WERI-Rb-1 (cell line): ENCODE results near the gene BMP15.

Experiments
- DNase-seq: peaks from one replicate; pipeline ENCODE4 v3.0.0-alpha.2; 2020
- H3K27ac ChIP-seq: fragments of 250-450 bp; sonication (Bioruptor Pico); 2 replicates; pipeline ENCODE4 v1.5.1; 2020; ENCODE audit warnings: mild to moderate bottlenecking, moderate library complexity
- H3K27me3 ChIP-seq: fragments of 250-450 bp; sonication (Bioruptor Pico); 2 replicates; pipeline ENCODE4 v1.5.1; 2021; ENCODE audit warnings: mild to moderate bottlenecking, low read depth, moderate library complexity; ENCODE audit not compliant: insufficient read depth, severe bottlenecking
- H3K36me3 ChIP-seq: fragments of 250-450 bp; sonication (Bioruptor Pico); 2 replicates; pipeline ENCODE4 v1.5.1; 2020; ENCODE audit warnings: mild to moderate bottlenecking, moderate library complexity
- H3K4me3 ChIP-seq: 2 replicates; pipeline ENCODE4 v1.5.1; 2011; ENCODE audit warnings: low read depth, mild to moderate bottlenecking, control low read depth, low read length
- H3K9me3 ChIP-seq: fragments of 250-450 bp; sonication (Bioruptor Pico); 2 replicates; pipeline ENCODE4 v1.5.1; 2021; ENCODE audit warnings: mild to moderate bottlenecking, moderate library complexity; ENCODE audit not compliant: severe bottlenecking
- CTCF ChIP-seq: IDR thresholded peaks from 2 replicates; pipeline ENCODE4 v1.5.1; 2011; ENCODE audit warnings: low read depth, mild to moderate bottlenecking, control low read depth, inconsistent platforms, low read length

The BMP15 gene

GRCh38 chrX:50905334-50905733, 5.2 kb upstream of the BMP15 start:
- Histone ChIP-seq H3K36me3 (no peaks in the 10 kb centered on the region), H3K9me3 (no peaks in the 10 kb centered on the region), H3K4me3 (no peak overlapping the region), H3K27me3 (peaks cover 29% of the 10 kb centered on the region), H3K27ac (no peak overlapping the region)
- DNase-seq = no peak
- peak; percentile 16; the same call in 1 of the 2 replicates for TF ChIP-seq CTCF

- Histone ChIP-seq H3K9me3 (no peaks in the 10 kb centered on the region), H3K27me3 (peaks cover 21% of the 10 kb centered on the region), H3K36me3 (no peaks in the 10 kb centered on the region), H3K27ac (no peak overlapping the region), H3K4me3 (no peak overlapping the region)
- no peak for DNase-seq
- TF ChIP-seq CTCF = no peak
Measured at GRCh38 chrX:50913520-50913919, 3.0 kb downstream of the BMP15 start.

GRCh38 chrX:50920132-50920531, 9.6 kb downstream of the BMP15 start:
- Histone ChIP-seq H3K27ac (no peak overlapping the region), H3K4me3 (no peak overlapping the region), H3K36me3 (no peaks in the 10 kb centered on the region), H3K27me3 (peaks cover 9% of the 10 kb centered on the region), H3K9me3 (no peaks in the 10 kb centered on the region)
- 0 out of 2 replicates have a peak, but pooled peaks have one; percentile 5 for TF ChIP-seq CTCF
- no peak for DNase-seq

- peaks cover 2% of the 10 kb centered on the region for H3K27me3 ChIP-seq
- H3K36me3 ChIP-seq = no peaks in the 10 kb centered on the region
- H3K27ac ChIP-seq = no peak overlapping the region
- no peak for DNase-seq
- no peaks in the 10 kb centered on the region for H3K9me3 ChIP-seq
- no peak for TF ChIP-seq CTCF
- no peak overlapping the region for H3K4me3 ChIP-seq
Measured at GRCh38 chrX:50927127-50927526, 16.6 kb downstream of the BMP15 start.

GRCh38 chrX:50941638-50942037, 31.1 kb downstream of the BMP15 start:
- H3K27me3 ChIP-seq = peaks cover 20% of the 10 kb centered on the region
- H3K4me3 ChIP-seq = no peak overlapping the region
- H3K36me3 ChIP-seq = no peaks in the 10 kb centered on the region
- peak; percentile 5 for DNase-seq
- peak; percentile 63 for TF ChIP-seq CTCF
- H3K9me3 ChIP-seq = no peaks in the 10 kb centered on the region
- no peak overlapping the region for H3K27ac ChIP-seq

- TF ChIP-seq CTCF = no peak
- no peak overlapping the region for H3K27ac ChIP-seq
- no peaks in the 10 kb centered on the region for H3K36me3 ChIP-seq
- no peak for DNase-seq
- no peaks in the 10 kb centered on the region for H3K9me3 ChIP-seq
- H3K4me3 ChIP-seq = no peak overlapping the region
- peaks cover 21% of the 10 kb centered on the region for H3K27me3 ChIP-seq
Measured at GRCh38 chrX:50942471-50942870, 31.9 kb downstream of the BMP15 start.
